ENCODE results near the gene DLL1.

DNA sequence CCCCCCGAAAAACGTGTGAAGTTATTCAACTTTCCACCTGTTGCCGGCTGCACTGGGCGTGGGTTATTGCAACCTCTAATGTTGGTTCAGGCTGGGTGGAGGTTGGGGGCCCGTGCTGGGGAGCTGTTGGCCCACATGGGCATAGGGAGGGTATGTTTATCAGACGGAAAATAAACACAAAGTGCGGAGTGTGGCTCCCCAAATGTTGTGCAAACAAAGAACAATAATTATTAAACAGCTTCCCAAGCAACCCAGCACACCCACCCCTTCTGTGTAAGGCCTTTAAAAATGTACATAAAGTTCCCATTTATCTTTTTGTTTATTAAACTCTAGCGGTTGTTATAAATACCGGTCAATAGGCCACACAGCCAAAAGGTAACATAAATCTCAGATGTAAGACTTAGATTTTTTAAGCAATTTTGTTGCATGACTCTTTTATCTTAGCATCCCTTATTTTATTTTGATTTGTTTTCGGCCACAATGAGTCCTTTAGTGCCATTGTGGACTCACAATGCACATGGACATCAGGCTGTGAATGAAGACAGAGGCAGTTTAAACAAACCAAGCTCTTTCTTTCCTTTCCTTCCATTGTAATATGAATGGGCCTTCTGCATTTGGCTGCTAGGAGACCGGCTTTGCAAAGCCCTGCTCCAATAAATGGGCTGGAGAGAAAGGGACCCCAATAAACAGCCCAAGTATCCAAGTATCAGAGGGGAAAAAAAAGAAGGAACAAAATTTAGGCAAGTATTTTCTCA is 6.9 kb upstream of the DLL1 start:
- TF ChIP-seq, protein P1, sequence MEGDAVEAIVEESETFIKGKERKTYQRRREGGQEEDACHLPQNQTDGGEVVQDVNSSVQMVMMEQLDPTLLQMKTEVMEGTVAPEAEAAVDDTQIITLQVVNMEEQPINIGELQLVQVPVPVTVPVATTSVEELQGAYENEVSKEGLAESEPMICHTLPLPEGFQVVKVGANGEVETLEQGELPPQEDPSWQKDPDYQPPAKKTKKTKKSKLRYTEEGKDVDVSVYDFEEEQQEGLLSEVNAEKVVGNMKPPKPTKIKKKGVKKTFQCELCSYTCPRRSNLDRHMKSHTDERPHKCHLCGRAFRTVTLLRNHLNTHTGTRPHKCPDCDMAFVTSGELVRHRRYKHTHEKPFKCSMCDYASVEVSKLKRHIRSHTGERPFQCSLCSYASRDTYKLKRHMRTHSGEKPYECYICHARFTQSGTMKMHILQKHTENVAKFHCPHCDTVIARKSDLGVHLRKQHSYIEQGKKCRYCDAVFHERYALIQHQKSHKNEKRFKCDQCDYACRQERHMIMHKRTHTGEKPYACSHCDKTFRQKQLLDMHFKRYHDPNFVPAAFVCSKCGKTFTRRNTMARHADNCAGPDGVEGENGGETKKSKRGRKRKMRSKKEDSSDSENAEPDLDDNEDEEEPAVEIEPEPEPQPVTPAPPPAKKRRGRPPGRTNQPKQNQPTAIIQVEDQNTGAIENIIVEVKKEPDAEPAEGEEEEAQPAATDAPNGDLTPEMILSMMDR (IDR thresholded peaks at IDR 0.05): no peak
- TF ChIP-seq POLR2A (IDR thresholded peaks at IDR 0.05): no peak

Measured in body of pancreas (tissue), 4 donors.